Dendritic cell treated with granulocyte-macrophage colony-stimulating factor and Interleukin-4, amounts not matched to agents 40 ng/mL and 50 ng/mL, for 4 days (primary cell): ENCODE results near the gene IKZF1.

ENCODE experiments used
- H3K27ac Mint-ChIP-seq: one replicate; pipeline ENCODE4 v1.8.0; 2022; ENCODE audit warnings: mild to moderate bottlenecking, mixed read lengths
- H3K27me3 Mint-ChIP-seq: one replicate; pipeline ENCODE4 v1.8.0; 2022; ENCODE audit warnings: mild to moderate bottlenecking, mixed read lengths
- H3K36me3 Mint-ChIP-seq: one replicate; pipeline ENCODE4 v1.8.0; 2022; ENCODE audit warnings: low read depth, mixed read lengths
- H3K4me1 Mint-ChIP-seq: one replicate; pipeline ENCODE4 v1.8.0; 2022; ENCODE audit warnings: low read depth, mixed read lengths
- H3K4me3 Mint-ChIP-seq: one replicate; pipeline ENCODE4 v1.8.0; 2022; ENCODE audit warnings: mild to moderate bottlenecking, moderate library complexity, mixed read lengths
- H3K9me3 Mint-ChIP-seq: one replicate; pipeline ENCODE4 v1.8.0; 2022; ENCODE audit warnings: mixed read lengths
- intact Hi-C: fragments of 100-400 bp; cut with micrococcal nuclease; formaldehyde crosslinking; loops from one replicate; pipeline ENCODE4 v1.15.0; 2022

The IKZF1 gene

DNA sequence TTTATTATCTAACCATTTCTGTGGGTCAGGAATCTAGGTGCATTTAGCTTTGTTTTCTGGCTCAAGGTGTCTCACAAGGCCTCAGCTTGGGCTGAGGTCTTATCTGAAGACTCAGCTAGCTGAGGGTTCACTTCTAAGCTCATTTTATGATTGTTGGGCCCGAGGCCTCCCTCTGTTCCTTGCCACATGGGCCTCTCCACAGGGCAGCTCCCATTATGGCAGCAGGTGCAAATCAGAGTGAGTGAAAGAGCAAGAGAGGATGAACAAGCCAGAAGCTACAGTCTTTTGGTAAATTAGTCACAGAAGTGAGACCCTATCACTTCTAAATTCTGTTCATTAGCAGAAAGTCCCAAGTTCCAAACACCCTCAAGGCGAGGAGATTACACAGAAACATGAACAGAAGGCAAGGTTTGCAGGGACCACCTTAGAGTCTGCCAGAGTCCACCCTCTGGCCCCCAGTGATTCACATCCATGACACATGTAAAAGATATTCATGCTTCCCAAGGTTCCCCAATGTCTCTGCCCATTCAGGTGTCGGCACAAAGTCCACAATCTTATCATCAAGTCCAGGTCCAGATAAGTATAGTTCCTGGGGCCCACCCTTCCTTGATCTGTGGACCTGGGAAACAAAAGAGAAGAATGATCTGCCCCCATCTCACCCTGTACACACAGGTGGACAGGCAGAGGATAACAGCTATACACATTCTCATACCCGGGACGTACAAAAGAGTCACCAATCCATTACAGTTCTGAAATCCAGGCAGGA lies 121.9 kb downstream of the IKZF1 start:
- no peak overlapping the region for H3K27ac Mint-ChIP-seq
- no peaks in the 10 kb centered on the region for H3K9me3 Mint-ChIP-seq
- H3K4me3 Mint-ChIP-seq: no peak overlapping the region
- no peaks in the 10 kb centered on the region for H3K4me1 Mint-ChIP-seq
- H3K27me3 Mint-ChIP-seq: no peaks in the 10 kb centered on the region
- H3K36me3 Mint-ChIP-seq: no peaks in the 10 kb centered on the region
- intact Hi-C loops: no loop called here

DNA sequence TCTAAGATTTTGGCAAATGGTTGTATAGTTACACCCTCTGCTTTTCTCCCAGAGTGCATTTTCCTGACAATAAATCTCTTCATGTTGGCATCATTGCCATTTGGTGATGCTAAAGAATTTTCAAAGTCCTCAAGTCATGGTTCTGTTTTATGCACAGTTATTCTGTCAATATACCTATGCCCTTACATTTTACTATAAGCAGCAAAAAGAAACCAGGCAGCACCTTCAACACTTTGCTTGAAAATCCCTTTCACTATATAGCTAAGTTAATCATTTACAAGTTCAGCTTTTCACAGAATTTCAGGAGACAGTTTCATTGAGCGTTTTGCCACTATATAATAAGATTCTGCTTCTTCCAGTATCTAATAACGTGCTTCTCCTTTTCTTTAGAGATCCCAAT lies 123.0 kb downstream of the IKZF1 start:
- H3K27me3 Mint-ChIP-seq: no peaks in the 10 kb centered on the region
- intact Hi-C loops: no loop called here
- H3K36me3 Mint-ChIP-seq: no peaks in the 10 kb centered on the region
- no peak overlapping the region for H3K27ac Mint-ChIP-seq
- H3K4me1 Mint-ChIP-seq: no peaks in the 10 kb centered on the region
- H3K9me3 Mint-ChIP-seq: no peaks in the 10 kb centered on the region
- no peak overlapping the region for H3K4me3 Mint-ChIP-seq

DNA sequence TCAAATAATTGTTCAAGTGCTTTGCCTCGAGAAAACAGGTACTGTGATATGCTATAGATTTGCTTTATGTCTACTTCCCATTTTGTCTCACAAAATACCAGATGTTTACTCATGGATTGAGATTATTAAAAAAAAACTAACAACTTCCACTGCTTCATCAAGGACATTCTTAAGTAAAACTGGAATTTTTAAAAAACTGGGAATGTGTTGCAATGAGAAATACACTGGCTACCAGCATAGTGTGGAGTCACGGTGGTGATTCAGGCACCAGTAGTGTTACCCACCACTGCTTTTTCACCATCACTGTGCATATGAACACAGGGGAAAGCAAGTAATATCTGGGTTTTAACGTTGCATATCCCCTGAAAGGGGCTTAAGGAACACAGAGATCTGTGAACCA lies 124.4 kb downstream of the IKZF1 start:
- Mint-ChIP-seq H3K4me3 (no peak overlapping the region), H3K4me1 (no peaks in the 10 kb centered on the region), H3K27me3 (no peaks in the 10 kb centered on the region), H3K36me3 (no peaks in the 10 kb centered on the region), H3K9me3 (no peaks in the 10 kb centered on the region), H3K27ac (peak overlapping the region; percentile 28)
- intact Hi-C loops: no loop called here

DNA sequence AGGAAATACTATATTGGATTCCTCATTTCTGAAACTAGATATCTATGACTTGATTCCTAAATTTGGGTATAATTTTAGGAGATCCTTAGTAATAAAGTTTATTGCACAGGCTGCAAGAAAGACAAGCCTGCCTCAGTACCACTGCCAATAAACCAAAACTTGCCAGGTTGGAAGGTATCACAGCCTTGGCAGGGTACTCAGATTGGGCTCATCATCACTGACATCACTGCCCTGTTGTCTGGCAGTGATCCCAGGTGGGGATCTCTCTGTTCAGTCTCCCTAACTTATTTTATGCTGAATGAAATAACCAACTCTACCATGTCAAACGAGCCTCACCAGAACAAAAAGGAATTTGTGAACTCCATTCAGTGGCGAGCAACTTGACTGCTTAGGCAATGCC lies 126.8 kb downstream of the IKZF1 start:
- no peak overlapping the region for H3K27ac Mint-ChIP-seq
- H3K36me3 Mint-ChIP-seq: no peaks in the 10 kb centered on the region
- no peak overlapping the region for H3K4me3 Mint-ChIP-seq
- H3K27me3 Mint-ChIP-seq: no peaks in the 10 kb centered on the region
- intact Hi-C loops: no loop called here
- peaks cover 7% of the 10 kb centered on the region for H3K4me1 Mint-ChIP-seq
- H3K9me3 Mint-ChIP-seq: no peaks in the 10 kb centered on the region

DNA sequence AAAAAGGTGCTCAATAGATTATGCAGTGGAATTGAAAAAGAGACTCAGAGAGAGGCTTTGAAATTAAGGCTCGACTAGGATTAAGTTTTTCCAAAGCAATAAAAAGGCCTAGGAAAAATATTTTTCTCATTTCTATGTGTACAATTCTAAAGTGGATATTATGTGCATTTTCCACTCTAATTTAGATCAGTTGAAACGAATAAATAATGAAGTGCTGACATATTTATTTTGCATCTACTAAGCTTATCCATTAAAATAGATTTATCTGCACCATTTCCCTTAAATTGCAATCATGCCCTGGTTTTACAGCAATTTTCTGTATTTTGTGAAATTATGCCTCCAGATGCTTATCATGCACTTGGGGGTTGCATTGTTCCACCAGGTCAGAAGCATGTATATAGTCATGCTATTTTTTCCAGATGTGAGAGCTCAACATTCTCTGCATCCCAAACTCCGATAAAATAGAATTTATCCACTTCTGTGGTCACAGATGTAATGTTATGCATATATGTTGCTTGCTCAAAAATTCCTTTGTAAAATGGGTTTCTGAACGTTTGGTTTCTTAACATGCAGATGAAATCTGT lies 127.3 kb downstream of the IKZF1 start:
- intact Hi-C loops: no loop called here
- no peak overlapping the region for H3K27ac Mint-ChIP-seq
- no peaks in the 10 kb centered on the region for H3K9me3 Mint-ChIP-seq
- H3K36me3 Mint-ChIP-seq: no peaks in the 10 kb centered on the region
- H3K4me1 Mint-ChIP-seq: peaks cover 11% of the 10 kb centered on the region
- H3K4me3 Mint-ChIP-seq: no peak overlapping the region
- H3K27me3 Mint-ChIP-seq: no peaks in the 10 kb centered on the region

DNA sequence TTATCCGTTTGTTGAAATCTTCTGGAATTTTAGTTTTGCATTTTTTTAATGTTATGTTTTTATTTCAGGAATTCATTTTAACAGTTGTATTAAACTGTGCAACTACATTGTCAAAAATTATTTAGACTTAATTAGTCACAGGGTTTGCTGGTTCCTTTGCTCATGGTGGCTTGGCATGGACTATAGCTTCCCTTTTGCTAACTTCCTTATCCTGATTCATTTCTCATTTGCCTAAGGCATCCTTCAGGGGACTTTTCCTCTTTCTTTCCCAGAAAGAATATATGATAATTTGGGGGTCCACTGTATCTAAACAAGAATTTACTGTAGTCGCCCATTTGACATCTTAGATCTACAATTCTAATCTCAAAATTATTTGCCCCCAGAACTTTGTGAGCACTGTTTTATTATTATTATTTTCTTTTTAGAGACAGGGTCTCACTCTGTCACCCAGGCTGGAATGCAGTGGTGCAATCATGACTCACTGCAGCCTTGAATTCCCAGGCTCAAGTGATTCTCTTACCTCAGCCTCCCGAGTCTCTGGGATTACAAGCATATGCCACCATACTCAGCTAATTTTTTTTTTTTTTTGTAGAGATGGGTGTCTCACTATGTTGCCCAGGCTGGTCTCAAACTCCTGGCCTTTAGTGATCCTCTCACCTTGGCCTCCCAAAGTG lies 131.8 kb downstream of the IKZF1 start:
- no peaks in the 10 kb centered on the region for H3K27me3 Mint-ChIP-seq

DNA sequence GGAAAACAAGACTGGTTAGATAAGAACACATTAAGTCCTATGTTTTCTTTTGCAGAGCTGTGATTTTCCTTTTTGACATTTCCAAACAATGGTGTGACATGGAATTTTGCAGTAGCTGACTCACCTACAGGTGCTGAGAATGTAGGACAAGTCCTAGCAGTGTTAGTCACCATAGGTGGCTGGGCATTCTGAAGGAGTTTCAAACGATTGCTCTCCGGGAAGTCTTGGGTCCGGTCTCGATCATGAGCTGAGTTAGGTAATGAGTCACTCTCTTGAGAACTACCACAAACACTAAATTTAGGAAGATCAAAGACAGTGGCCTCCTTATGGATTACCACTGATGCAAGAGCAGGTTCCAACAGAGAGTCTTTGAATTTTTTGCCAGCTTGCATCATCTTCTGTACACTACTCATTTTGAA lies 142.0 kb downstream of the IKZF1 start:
- Mint-ChIP-seq H3K4me1 (peaks cover 25% of the 10 kb centered on the region), H3K27me3 (peaks cover 2% of the 10 kb centered on the region), H3K36me3 (peaks cover 45% of the 10 kb centered on the region), H3K9me3 (no peaks in the 10 kb centered on the region), H3K27ac (no peak overlapping the region), H3K4me3 (no peak overlapping the region)
- intact Hi-C loops: no loop called here

More for the DNA sequence above, 131.8 kb downstream of the IKZF1 start:
- intact Hi-C loops: no loop called here
- H3K9me3 Mint-ChIP-seq: no peaks in the 10 kb centered on the region
- no peak overlapping the region for H3K4me3 Mint-ChIP-seq
- H3K27ac Mint-ChIP-seq: peak overlapping the region; percentile 82
- H3K4me1 Mint-ChIP-seq: peaks cover 15% of the 10 kb centered on the region
- peaks cover 12% of the 10 kb centered on the region for H3K36me3 Mint-ChIP-seq

DNA sequence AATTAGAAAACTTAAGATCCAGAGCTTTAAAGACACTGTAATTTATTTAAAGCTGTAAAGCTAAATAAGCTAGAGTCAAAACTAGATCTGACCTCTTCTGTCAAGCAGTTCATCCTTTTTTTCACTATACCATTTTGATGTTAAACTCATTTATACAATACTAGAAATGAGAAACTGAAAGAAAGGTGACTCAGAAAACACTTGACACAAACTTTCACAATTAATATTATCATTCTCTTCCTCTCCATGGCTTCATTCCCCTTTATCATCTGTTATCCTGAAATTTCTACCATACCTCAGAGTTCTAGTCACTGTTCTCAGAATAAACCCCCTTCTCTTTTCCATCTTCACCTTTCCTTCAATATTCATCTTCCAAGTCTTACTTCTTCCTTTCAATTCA lies 144.3 kb downstream of the IKZF1 start:
- Mint-ChIP-seq H3K27ac (no peak overlapping the region), H3K36me3 (peaks cover 33% of the 10 kb centered on the region), H3K4me3 (no peak overlapping the region), H3K9me3 (no peaks in the 10 kb centered on the region), H3K4me1 (peaks cover 25% of the 10 kb centered on the region), H3K27me3 (peaks cover 5% of the 10 kb centered on the region)
- intact Hi-C loops: no loop called here

DNA sequence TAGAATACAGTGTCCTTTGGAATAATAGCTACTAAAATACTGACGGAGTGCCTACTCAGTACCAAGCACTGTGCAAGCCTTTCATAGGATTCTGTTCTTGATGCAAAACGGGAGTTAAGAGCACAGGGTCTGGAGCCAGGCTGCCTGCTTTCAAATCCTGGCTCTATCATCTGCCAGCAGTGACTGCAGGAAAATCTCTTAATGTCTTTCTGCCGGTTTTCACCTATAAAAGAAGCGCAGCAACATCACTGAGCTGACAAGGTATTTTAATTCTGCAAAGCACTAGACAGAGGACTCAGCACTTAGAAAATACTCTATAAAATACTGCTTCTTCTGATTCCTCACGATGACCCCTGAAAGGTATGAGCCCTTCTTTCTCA lies 145.0 kb downstream of the IKZF1 start:
- Mint-ChIP-seq H3K27me3 (peaks cover 5% of the 10 kb centered on the region), H3K36me3 (peaks cover 27% of the 10 kb centered on the region), H3K4me3 (peak overlapping the region; percentile 90), H3K4me1 (peaks cover 25% of the 10 kb centered on the region), H3K9me3 (no peaks in the 10 kb centered on the region), H3K27ac (peak overlapping the region; percentile 83)
- intact Hi-C loops: no loop called here

DNA sequence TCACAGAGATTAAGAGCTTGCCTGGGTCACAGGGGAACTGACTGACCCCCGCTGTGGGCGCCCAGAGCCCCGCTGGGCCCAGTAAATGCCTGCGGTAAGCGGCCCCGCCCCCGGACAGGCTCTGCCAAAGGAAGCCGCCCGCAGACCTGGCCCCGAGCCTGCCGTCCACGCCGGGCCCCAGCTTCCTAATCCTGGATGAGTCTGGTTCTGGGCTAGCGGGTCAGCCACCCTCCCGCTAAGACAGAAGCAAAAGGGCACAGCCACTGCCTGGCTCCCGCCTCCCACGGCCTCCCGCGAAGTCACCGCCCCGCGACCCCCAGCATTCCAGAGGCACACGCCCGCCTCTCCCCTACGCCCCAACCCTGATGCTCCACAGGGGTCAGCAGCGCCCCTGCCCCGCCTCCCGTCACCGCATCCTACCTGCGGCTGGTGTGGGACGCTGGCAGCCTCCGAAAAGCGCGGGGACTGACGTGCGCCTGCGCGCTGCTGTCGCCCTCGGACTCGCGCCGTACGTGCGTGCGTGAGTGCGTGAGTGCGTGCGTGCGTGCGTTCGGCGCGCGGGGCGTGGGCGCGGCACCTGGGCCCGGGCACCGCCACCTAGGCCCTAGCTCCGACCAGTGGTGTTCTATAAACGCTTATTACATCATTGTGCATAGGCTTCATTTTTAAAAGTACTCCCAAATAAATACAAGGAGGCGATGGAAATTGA lies 145.5 kb downstream of the IKZF1 start, which contains the start of gene FIGNL1:
FIGNL1 (minus strand) TSS at position 470 of the 709 bp plus-strand sequence. CDS start 3,063 bp downstream, outside the sequence.
- Mint-ChIP-seq H3K4me3 (peak within 1 kb of the TSS; percentile 90), H3K27me3 (peaks cover 5% of the 10 kb centered on the region), H3K27ac (peak within 1 kb of the TSS; percentile 83), H3K9me3 (no peaks in the 10 kb centered on the region), H3K36me3 (peaks cover 27% of the 10 kb centered on the region), H3K4me1 (peaks cover 25% of the 10 kb centered on the region)
- intact Hi-C loops: no loop called here

DNA sequence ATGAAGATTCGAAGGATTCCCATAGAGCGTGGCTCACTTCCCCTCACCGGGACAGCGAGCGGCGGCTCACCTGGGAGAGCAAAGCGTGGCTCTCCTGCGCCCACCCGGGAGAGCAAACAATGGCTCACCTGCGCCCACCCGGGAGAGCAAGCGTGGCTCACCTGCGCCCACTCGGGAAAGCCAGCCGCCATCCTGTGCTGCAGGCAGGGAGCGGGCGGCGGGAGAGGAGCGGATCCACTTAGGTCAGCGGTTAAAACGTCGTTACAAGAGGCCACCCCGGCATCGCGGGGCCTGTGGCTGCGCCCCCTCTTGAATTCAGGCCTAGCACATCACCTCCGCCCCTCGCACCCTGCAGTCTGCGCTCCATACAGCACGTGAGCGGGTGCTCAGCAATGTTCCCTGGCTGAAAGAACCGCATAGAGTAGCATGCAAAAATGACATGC lies 146.1 kb downstream of the IKZF1 start:
- H3K36me3 Mint-ChIP-seq: peaks cover 23% of the 10 kb centered on the region
- intact Hi-C loops: no loop called here
- H3K9me3 Mint-ChIP-seq: no peaks in the 10 kb centered on the region
- peaks cover 28% of the 10 kb centered on the region for H3K4me1 Mint-ChIP-seq
- peak overlapping the region; percentile 83 for H3K27ac Mint-ChIP-seq
- peaks cover 5% of the 10 kb centered on the region for H3K27me3 Mint-ChIP-seq
- H3K4me3 Mint-ChIP-seq: peak overlapping the region; percentile 90
